IMR-90 (cell line): ENCODE measurements around the gene SERPINH1. TPM values are rescaled to one million over a fixed set of nuclear protein-coding genes. Genes with fewer than 3 reads are reported as not detected.
A peak's percentile ranks its signal among the peaks of the same experiment; 100 is the strongest.

Experiments
- ATAC-seq: fragments of 200-7000 bp; cut with Tn5 transposase; 2 replicates; pipeline ENCODE4 v1.9.1; 2020; ENCODE audit warnings: low read depth, mild to moderate bottlenecking, moderate library complexity
- BruUV-seq: library from RNA; stranded (reverse); fragments of 400-500 nt; replicated peaks from 2 replicates; lab custom pipeline; 2021; lab: Mats Ljungman, UMichigan
- CTCF ChIA-PET: fragments of 300-600 bp; formaldehyde crosslinking; extraction: SDS; loops from one replicate; lab custom pipeline; 2021; ENCODE audit warnings: antibody characterized with exemption; lab: Yijun Ruan, JAX
- POLR2A ChIA-PET: fragments of 300-600 bp; sonication (Branson Sonifier 250); formaldehyde crosslinking; loops from one replicate; lab custom pipeline; 2022; ENCODE audit warnings: antibody characterized with exemption; ENCODE audit not compliant: unreplicated experiment; lab: Charles Lee
- DNase-seq: peaks from one replicate; pipeline ENCODE4 v3.0.0; 2013
- H2AFZ ChIP-seq: replicated peaks from 2 replicates; pipeline ENCODE3; 2013; ENCODE audit warnings: low read length, mild to moderate bottlenecking; ENCODE audit not compliant: poor library complexity
- H2AK5ac ChIP-seq: 2 replicates; pipeline ENCODE4 v1.6.1; 2013; ENCODE audit warnings: low read depth, low read length, inconsistent platforms
- H2AK9ac ChIP-seq: replicated peaks from 2 replicates; pipeline ENCODE3; 2013; ENCODE audit warnings: mild to moderate bottlenecking, low read depth, low read length, moderate library complexity; ENCODE audit not compliant: poor library complexity
- H2BK120ac ChIP-seq: 2 replicates; pipeline ENCODE4 v1.6.1; 2013; ENCODE audit warnings: low read depth, low read length, inconsistent platforms
- H2BK15ac ChIP-seq: 3 replicates; pipeline ENCODE4 v1.6.1; 2013; ENCODE audit warnings: low read depth, low read length, inconsistent platforms
- H2BK20ac ChIP-seq: 2 replicates; pipeline ENCODE4 v1.6.1; 2013; ENCODE audit warnings: low read depth, mild to moderate bottlenecking, inconsistent platforms, low read length, moderate library complexity
- H2BK5ac ChIP-seq: 2 replicates; pipeline ENCODE4 v1.6.1; 2013; ENCODE audit warnings: mild to moderate bottlenecking, low read depth, low read length, inconsistent platforms; ENCODE audit not compliant: poor library complexity, severe bottlenecking
- H3K14ac ChIP-seq: replicated peaks from 2 replicates; pipeline ENCODE4 v1.6.1; 2013; ENCODE audit warnings: low read depth, low read length, inconsistent platforms
- H3K18ac ChIP-seq: 2 replicates; pipeline ENCODE4 v1.6.1; 2013; ENCODE audit warnings: low read depth, low read length, control low read depth
- H3K23ac ChIP-seq: 2 replicates; pipeline ENCODE4 v1.6.1; 2013; ENCODE audit warnings: low read depth, low read length, inconsistent platforms
- H3K27ac ChIP-seq: 2 replicates; pipeline ENCODE4 v1.5.1; 2013; ENCODE audit warnings: mild to moderate bottlenecking, control low read depth, low read length; ENCODE audit not compliant: insufficient read depth
- H3K27me3 ChIP-seq: 2 replicates; pipeline ENCODE4 v1.6.1; 2013; ENCODE audit warnings: low read length; ENCODE audit not compliant: control insufficient read depth, insufficient read depth
- H3K36me3 ChIP-seq: 2 replicates; pipeline ENCODE4 v1.6.1; 2013; ENCODE audit warnings: low read length, mixed read lengths; ENCODE audit not compliant: control insufficient read depth, insufficient read depth
- H3K4ac ChIP-seq: 2 replicates; pipeline ENCODE4 v1.6.1; 2013; ENCODE audit warnings: low read depth, low read length, inconsistent platforms
- H3K4me1 ChIP-seq: 2 replicates; pipeline ENCODE4 v1.6.1; 2013; ENCODE audit warnings: low read length, mixed read lengths; ENCODE audit not compliant: control insufficient read depth, insufficient read depth
- H3K4me2 ChIP-seq: 2 replicates; pipeline ENCODE4 v1.6.1; 2013; ENCODE audit warnings: low read depth, mild to moderate bottlenecking, control low read depth, low read length, moderate library complexity
- H3K4me3 ChIP-seq: 2 replicates; pipeline ENCODE4 v1.5.1; 2013; ENCODE audit warnings: low read depth, mild to moderate bottlenecking, control low read depth, low read length, moderate library complexity; ENCODE audit not compliant: insufficient read depth
- H3K56ac ChIP-seq: 2 replicates; pipeline ENCODE4 v1.6.1; 2013; ENCODE audit warnings: low read length, inconsistent platforms; ENCODE audit not compliant: insufficient read depth; ENCODE audit errors: extremely low read depth
- H3K79me1 ChIP-seq, 2 experiments: 2 replicates each; pipeline ENCODE4 v1.6.1; 2013; ENCODE audit warnings: low read length in 2 of 2, inconsistent platforms in 1 of 2, low read depth in 1 of 2
- H3K9ac ChIP-seq: 2 replicates; pipeline ENCODE4 v1.6.1; 2013; ENCODE audit warnings: low read depth, low read length, control low read depth
- H3K9me1 ChIP-seq: 2 replicates; pipeline ENCODE4 v1.6.1; 2013; ENCODE audit warnings: low read length, inconsistent platforms; ENCODE audit not compliant: insufficient read depth
- H3K9me3 ChIP-seq: 2 replicates; pipeline ENCODE4 v1.6.1; 2013; ENCODE audit warnings: low read length; ENCODE audit not compliant: control insufficient read depth, insufficient read depth
- H4K20me1 ChIP-seq: 2 replicates; pipeline ENCODE4 v1.6.1; 2013; ENCODE audit warnings: low read length, inconsistent platforms; ENCODE audit not compliant: insufficient read depth
- H4K5ac ChIP-seq: 2 replicates; pipeline ENCODE4 v1.6.1; 2013; ENCODE audit warnings: mild to moderate bottlenecking, low read depth, low read length, control low read depth
- H4K8ac ChIP-seq, 2 experiments: 2 replicates each; pipeline ENCODE4 v1.6.1; 2013; ENCODE audit warnings: low read depth in 2 of 2, low read length in 2 of 2, control low read depth in 1 of 2, inconsistent platforms in 1 of 2
- H4K91ac ChIP-seq: 2 replicates; pipeline ENCODE4 v1.6.1; 2013; ENCODE audit warnings: low read depth, low read length, inconsistent platforms; ENCODE audit not compliant: insufficient read depth
- BHLHE40 ChIP-seq: fragments of 150-350 bp; IDR thresholded peaks from 2 replicates; pipeline ENCODE4 v1.6.1; 2016; ENCODE audit warnings: mild to moderate bottlenecking, low read depth, low read length
- CEBPB ChIP-seq: IDR thresholded peaks from 2 replicates; pipeline ENCODE4 v1.6.1; 2012; ENCODE audit warnings: low read depth, low read length, improper control_type of control experiment
- CHD1 ChIP-seq: IDR thresholded peaks from 2 replicates; pipeline ENCODE4 v1.6.1; 2012; ENCODE audit warnings: low read depth, low read length, improper control_type of control experiment
- CTCF ChIP-seq: conservative IDR thresholded peaks from 2 replicates; pipeline ENCODE4 v1.5.1; 2012; ENCODE audit warnings: mild to moderate bottlenecking, low read depth, low read length, improper control_type of control experiment
- FOS ChIP-seq: fragments of 150-350 bp; IDR thresholded peaks from 2 replicates; pipeline ENCODE4 v1.6.1; 2016; ENCODE audit warnings: low read depth, low read length
- MAFK ChIP-seq: IDR thresholded peaks from 2 replicates; pipeline ENCODE4 v1.6.1; 2012; ENCODE audit warnings: low read depth, low read length, improper control_type of control experiment
- MAZ ChIP-seq: IDR thresholded peaks from 2 replicates; pipeline ENCODE4 v1.6.1; 2012; ENCODE audit warnings: low read depth, mild to moderate bottlenecking, low read length, improper control_type of control experiment, moderate library complexity, borderline replicate concordance
- MXI1 ChIP-seq: IDR thresholded peaks from 2 replicates; pipeline ENCODE4 v1.6.1; 2012; ENCODE audit warnings: low read depth, mild to moderate bottlenecking, low read length, moderate library complexity, borderline replicate concordance
- NFE2L2 ChIP-seq: fragments of 150-350 bp; IDR thresholded peaks from 2 replicates; pipeline ENCODE4 v1.6.1; 2016; ENCODE audit warnings: low read depth, mild to moderate bottlenecking, low read length
- POLR2A ChIP-seq: IDR thresholded peaks from 2 replicates; pipeline ENCODE4 v1.6.1; 2012; ENCODE audit warnings: mild to moderate bottlenecking, low read depth, low read length
- RAD21 ChIP-seq: IDR thresholded peaks from 2 replicates; pipeline ENCODE4 v1.6.1; 2012; ENCODE audit warnings: low read length, improper control_type of control experiment
- RCOR1 ChIP-seq: IDR thresholded peaks from 2 replicates; pipeline ENCODE4 v1.6.1; 2012; ENCODE audit warnings: mild to moderate bottlenecking, low read length, improper control_type of control experiment; ENCODE audit not compliant: insufficient replicate concordance
- RFX5 ChIP-seq: IDR thresholded peaks from 2 replicates; pipeline ENCODE4 v1.8.0; 2012; ENCODE audit warnings: low read depth, mild to moderate bottlenecking, low read length, moderate library complexity
- SMC3 ChIP-seq: fragments of 150-350 bp; IDR thresholded peaks from 2 replicates; pipeline ENCODE4 v1.6.1; 2016; ENCODE audit warnings: low read depth, mild to moderate bottlenecking, antibody characterized with exemption, low read length, moderate library complexity
- WGBS, 2 experiments: methylation state at CpG; one replicate each; pipeline versions ENCODE4 v1.1.5 to v1.1.7; 2013; ENCODE audit warnings: missing lambda C conversion rate in 2 of 2; ENCODE audit not compliant: insufficient read length in 1 of 2; ENCODE audit errors: extremely low coverage in 2 of 2; 5-methylcytosine and 5-hydroxymethylcytosine counted together
- dilution Hi-C: fragments of 300-500 bp; cut with HindIII; formaldehyde crosslinking; loops from one replicate; pipeline ENCODE4 v1.14.3; 2018; ENCODE audit warnings: low sequenced_read_pairs; ENCODE audit not compliant: unreplicated experiment
- in situ Hi-C: fragments of 300-500 bp; cut with MboI; formaldehyde crosslinking; loops from 3 replicates; pipeline ENCODE4 v1.14.3; 2019; ENCODE audit warnings: low sequenced_read_pairs, inconsistent platforms, mixed read lengths
- intact Hi-C: fragments of 100-400 bp; cut with micrococcal nuclease; formaldehyde crosslinking; loops from 2 replicates; pipeline ENCODE4 v1.10.0; 2022
- polyA plus RNA-seq, 3 experiments: library from polyadenylated mRNA; depleted of rRNA; stranded (reverse); fragments of >200 nt; gene quantifications; 2 replicates each; pipeline ENCODE4 v1.2.3, GENCODE V29; 2012; ENCODE audit warnings: low replicate concordance in 1 of 3
- total RNA-seq: library from RNA; depleted of rRNA; stranded (reverse); fragments of >200 nt; gene quantifications from 2 replicates; pipeline ENCODE4 v1.2.3, GENCODE V29; 2012
- TF ChIP-seq, protein P1 (sequence below): fragments of 150-350 bp; IDR thresholded peaks from 2 replicates; pipeline ENCODE4 v1.6.1; 2016; ENCODE audit warnings: low read depth, mild to moderate bottlenecking, low read length, moderate library complexity, borderline replicate concordance

SERPINH1 gene
- total and polyA plus RNA-seq, 2 of the 4 experiments (the other 2 are of a cell fraction) = 841 to 1,857 TPM

GRCh38 chr11:75563978-75564552 is 2.0 kb downstream of the SERPINH1 start:
- intact Hi-C loops = loop anchor here (1.0 to 2.0 kb wide), 2 partner anchors 17 to 37 kb away; no protein-coding TSS in a partner anchor
- H4K91ac ChIP-seq = peak overlapping the region; percentile 91
- peak overlapping the region; percentile 99 for H3K4ac ChIP-seq
- H2BK120ac ChIP-seq = peak overlapping the region; percentile 69; the same call in 1 of the 2 replicates
- peak overlapping the region; percentile 93 for H3K23ac ChIP-seq
- peak overlapping the region; percentile 92 for H3K14ac ChIP-seq
- H3K56ac ChIP-seq = peak overlapping the region; percentile 98
- ATAC-seq = peak; percentile 25
- peak overlapping the region; percentile 76 for H2BK5ac ChIP-seq
- H3K27ac ChIP-seq = peak overlapping the region; percentile 96
- peaks cover 37% of the 10 kb centered on the region for H3K4me1 ChIP-seq
- ChIA-PET POLR2A (interaction anchor here (0.6 to 3.9 kb wide), 4 partner anchors 10 to 72 kb away, joined by 3 to 27 read pairs (median 4); no protein-coding TSS in a partner anchor), CTCF (interaction anchor here (1.6 kb wide), 1 partner anchor 17 kb away, joined by 6 read pairs; no protein-coding TSS in a partner anchor)
- peak overlapping the region; percentile 95 for H3K9ac ChIP-seq
- peaks cover 8% of the 10 kb centered on the region for H3K9me1 ChIP-seq
- no peaks in the 10 kb centered on the region for H3K27me3 ChIP-seq
- no peak overlapping the region; the same call in 1 of the 2 replicates for H2BK20ac ChIP-seq
- H2AK9ac ChIP-seq = peak overlapping the region; percentile 97
- BruUV-seq = no TSS peak
- peaks cover 14 to 62% of the 10 kb centered on the region in 2 experiments; a peak in 3 of 4 replicates for H3K79me1 ChIP-seq
- peak; percentile 92 for DNase-seq
- H4K20me1 ChIP-seq = peaks cover 69% of the 10 kb centered on the region
- peak overlapping the region; percentile 95 for H2AK5ac ChIP-seq
- no peaks in the 10 kb centered on the region for H3K9me3 ChIP-seq
- H4K8ac ChIP-seq = peak overlapping the region; percentile 94 to 96
- peak overlapping the region; percentile 61 for H3K4me3 ChIP-seq
- peak overlapping the region; percentile 76 for H4K5ac ChIP-seq
- WGBS, 2 experiments = 0% methylated on average over 3 of the region's 9 CpGs; no CpG with 5 or more reads in 1 of the 2 experiments
- in situ Hi-C loops = no loop called here
- peak overlapping the region; percentile 93 for H3K4me2 ChIP-seq
- dilution Hi-C loops = no loop called here
- peak overlapping the region; percentile 91 for H3K18ac ChIP-seq
- peak overlapping the region; percentile 63; the same call in 2 of the 3 replicates for H2BK15ac ChIP-seq
- peaks cover 44% of the 10 kb centered on the region for H3K36me3 ChIP-seq
- no peak overlapping the region for H2AFZ ChIP-seq
- TF ChIP-seq NFE2L2 = no peak
- peak; percentile 64 for TF ChIP-seq MAZ
- no peak for TF ChIP-seq RFX5
- peak; percentile 81 for TF ChIP-seq CTCF
- TF ChIP-seq MAFK = no peak
- TF ChIP-seq SMC3 = peak; percentile 76
- TF ChIP-seq BHLHE40 = no peak
- TF ChIP-seq FOS = no peak
- TF ChIP-seq, protein P1, sequence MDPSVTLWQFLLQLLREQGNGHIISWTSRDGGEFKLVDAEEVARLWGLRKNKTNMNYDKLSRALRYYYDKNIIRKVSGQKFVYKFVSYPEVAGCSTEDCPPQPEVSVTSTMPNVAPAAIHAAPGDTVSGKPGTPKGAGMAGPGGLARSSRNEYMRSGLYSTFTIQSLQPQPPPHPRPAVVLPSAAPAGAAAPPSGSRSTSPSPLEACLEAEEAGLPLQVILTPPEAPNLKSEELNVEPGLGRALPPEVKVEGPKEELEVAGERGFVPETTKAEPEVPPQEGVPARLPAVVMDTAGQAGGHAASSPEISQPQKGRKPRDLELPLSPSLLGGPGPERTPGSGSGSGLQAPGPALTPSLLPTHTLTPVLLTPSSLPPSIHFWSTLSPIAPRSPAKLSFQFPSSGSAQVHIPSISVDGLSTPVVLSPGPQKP = no peak
- TF ChIP-seq RCOR1 = no peak
- TF ChIP-seq POLR2A = peak; percentile 71
- 0 out of 2 replicates have a peak, but pooled peaks have one; percentile 46 for TF ChIP-seq CHD1
- peak; percentile 90 for TF ChIP-seq MXI1
- no peak for TF ChIP-seq CEBPB
- TF ChIP-seq RAD21 = peak; percentile 76
